OCI-LY1 (cell line): ENCODE data around the gene BICDL1.

Source experiments
- H2AFZ ChIP-seq: fragments of 200-600 bp; sonication (generic), shearing (Covaris generic); 2 replicates; pipeline ENCODE4 v1.6.0; 2014; ENCODE audit warnings: antibody characterized with exemption, mild to moderate bottlenecking, low read length
- H3F3A ChIP-seq: fragments of 200-600 bp; sonication (generic), shearing (Covaris generic); 2 replicates; pipeline ENCODE4 v1.6.0; 2014; ENCODE audit warnings: mild to moderate bottlenecking, antibody characterized with exemption, low read length, moderate library complexity; ENCODE audit not compliant: insufficient read depth
- H3K27ac ChIP-seq: fragments of 200-600 bp; sonication (generic); 2 replicates; pipeline ENCODE4 v1.5.1; 2014; ENCODE audit warnings: low read length, mixed run types, mild to moderate bottlenecking, low read depth; ENCODE audit not compliant: poor library complexity, severe bottlenecking
- H3K27me3 ChIP-seq: fragments of 200-600 bp; sonication (generic); 2 replicates; pipeline ENCODE4 v1.6.0; 2014; ENCODE audit warnings: antibody characterized with exemption, mild to moderate bottlenecking, low read length, moderate library complexity; ENCODE audit not compliant: insufficient read depth
- H3K36me3 ChIP-seq: fragments of 200-600 bp; sonication (generic); 2 replicates; pipeline ENCODE4 v1.6.1; 2014; ENCODE audit warnings: mild to moderate bottlenecking, antibody characterized with exemption, low read length, moderate library complexity, mixed read lengths; ENCODE audit not compliant: insufficient read depth
- H3K4me1 ChIP-seq: fragments of 200-600 bp; sonication (generic); 2 replicates; pipeline ENCODE4 v1.5.1; 2014; ENCODE audit warnings: mild to moderate bottlenecking, low read length, moderate library complexity; ENCODE audit not compliant: insufficient read depth, severe bottlenecking
- H3K4me2 ChIP-seq: fragments of 200-600 bp; sonication (generic), shearing (Covaris generic); 2 replicates; pipeline ENCODE4 v1.6.1; 2014; ENCODE audit warnings: low read length
- H3K4me3 ChIP-seq: fragments of 200-600 bp; sonication (generic); 2 replicates; pipeline ENCODE4 v1.5.1; 2014; ENCODE audit warnings: low read length, low read depth, mild to moderate bottlenecking, mixed read lengths; ENCODE audit not compliant: poor library complexity, severe bottlenecking
- H3K79me2 ChIP-seq: fragments of 200-600 bp; shearing (Covaris generic); 2 replicates; pipeline ENCODE4 v1.6.1; 2016; ENCODE audit warnings: mixed run types, low read length, mixed read lengths; ENCODE audit not compliant: insufficient read depth
- H3K9ac ChIP-seq: fragments of 200-600 bp; sonication (generic), shearing (Covaris generic); 2 replicates; pipeline ENCODE4 v1.6.1; 2014; ENCODE audit warnings: mild to moderate bottlenecking, low read length, mixed read lengths
- H3K9me2 ChIP-seq: fragments of 200-600 bp; sonication (generic), shearing (Covaris generic); 2 replicates; pipeline ENCODE4 v1.6.1; 2014; ENCODE audit warnings: low read depth, mild to moderate bottlenecking, low read length, mixed read lengths
- H3K9me3 ChIP-seq: fragments of 200-600 bp; shearing (Covaris generic); 2 replicates; pipeline ENCODE4 v1.6.1; 2014; ENCODE audit warnings: low read length, mixed read lengths
- H4K20me1 ChIP-seq: fragments of 200-600 bp; sonication (generic), shearing (Covaris generic); 2 replicates; pipeline ENCODE4 v1.6.0; 2016; ENCODE audit warnings: mild to moderate bottlenecking, low read length; ENCODE audit not compliant: insufficient read depth
- CTCF ChIP-seq: fragments of 200-600 bp; sonication (generic), shearing (Covaris generic); IDR thresholded peaks from 2 replicates; pipeline ENCODE4 v1.5.1; 2017; ENCODE audit warnings: mild to moderate bottlenecking, antibody characterized with exemption, low read length, moderate library complexity, mixed read lengths
- EZH2 ChIP-seq: fragments of 200-600 bp; sonication (generic), shearing (Covaris generic); IDR thresholded peaks from 2 replicates; pipeline ENCODE4 v1.8.0; 2017; ENCODE audit warnings: borderline replicate concordance, mixed run types, mild to moderate bottlenecking, antibody characterized with exemption, low read length, moderate library complexity, mixed read lengths

Gene BICDL1

GRCh38 chr12:120025640-120026039, 36.6 kb downstream of the BICDL1 start:
- Histone ChIP-seq H3K9me3 (peaks cover 6% of the 10 kb centered on the region; the same call in 1 of the 2 replicates), H3F3A (no peaks in the 10 kb centered on the region), H3K27me3 (no peaks in the 10 kb centered on the region), H3K36me3 (no peaks in the 10 kb centered on the region), H3K27ac (no peak overlapping the region), H2AFZ (no peak overlapping the region), H3K9me2 (no peaks in the 10 kb centered on the region), H3K4me3 (no peak overlapping the region), H3K4me1 (no peaks in the 10 kb centered on the region), H4K20me1 (no peaks in the 10 kb centered on the region), H3K4me2 (no peak overlapping the region), H3K9ac (no peak overlapping the region), H3K79me2 (no peaks in the 10 kb centered on the region)
- TF ChIP-seq CTCF (no peak), EZH2 (no peak)

- H3K4me2 ChIP-seq, result no peak overlapping the region
- H3K27ac ChIP-seq, result no peak overlapping the region
- H3F3A ChIP-seq, result no peaks in the 10 kb centered on the region
- H3K9ac ChIP-seq, result no peak overlapping the region
- no peak overlapping the region for H2AFZ ChIP-seq
- no peaks in the 10 kb centered on the region for H3K9me3 ChIP-seq
- no peaks in the 10 kb centered on the region for H3K36me3 ChIP-seq
- no peaks in the 10 kb centered on the region for H4K20me1 ChIP-seq
- H3K4me1 ChIP-seq, result no peaks in the 10 kb centered on the region
- no peak overlapping the region for H3K4me3 ChIP-seq
- H3K79me2 ChIP-seq, result no peaks in the 10 kb centered on the region
- no peaks in the 10 kb centered on the region for H3K9me2 ChIP-seq
- no peak for TF ChIP-seq CTCF
- TF ChIP-seq EZH2, result no peak
- no peaks in the 10 kb centered on the region for H3K27me3 ChIP-seq
Observed at GRCh38 chr12:120032242-120032641, 43.2 kb downstream of the BICDL1 start.

- no peaks in the 10 kb centered on the region for H4K20me1 ChIP-seq
- H2AFZ ChIP-seq, result no peak overlapping the region
- H3K4me3 ChIP-seq, result no peak overlapping the region
- no peaks in the 10 kb centered on the region for H3F3A ChIP-seq
- H3K9ac ChIP-seq, result no peak overlapping the region
- H3K79me2 ChIP-seq, result no peaks in the 10 kb centered on the region
- H3K27ac ChIP-seq, result no peak overlapping the region
- H3K27me3 ChIP-seq, result no peaks in the 10 kb centered on the region
- H3K4me1 ChIP-seq, result no peaks in the 10 kb centered on the region
- no peaks in the 10 kb centered on the region for H3K36me3 ChIP-seq
- H3K9me2 ChIP-seq, result no peaks in the 10 kb centered on the region
- no peak for TF ChIP-seq EZH2
- no peak for TF ChIP-seq CTCF
- H3K4me2 ChIP-seq, result no peak overlapping the region
- H3K9me3 ChIP-seq, result no peaks in the 10 kb centered on the region
Observed at GRCh38 chr12:120037851-120038250, 48.8 kb downstream of the BICDL1 start.
